Endothelial cell of umbilical vein (primary cell): ENCODE results near the gene PSD4. TPM values are rescaled to one million over a fixed set of nuclear protein-coding genes. Genes with fewer than 3 reads are reported as not detected.

Source experiments
- BruUV-seq: library from RNA; stranded (reverse); fragments of 400-500 nt; replicated peaks from 2 replicates; lab custom pipeline; 2021; lab: Mats Ljungman, UMichigan
- CTCF ChIA-PET: fragments of 300-600, 350-600 bp; sonication (Branson Sonifier 250); formaldehyde crosslinking; loops from one replicate; lab custom pipeline; 2021; ENCODE audit warnings: antibody characterized with exemption, inconsistent platforms; lab: Charles Lee
- POLR2A ChIA-PET: fragments of 300-600, 350-600 bp; sonication (Branson Sonifier 250); formaldehyde crosslinking; loops from one replicate; lab custom pipeline; 2021; ENCODE audit warnings: antibody characterized with exemption, inconsistent platforms; lab: Charles Lee
- DNase-seq: peaks from one replicate; pipeline ENCODE4 v3.0.0-alpha.2; 2011; ENCODE audit warnings: low read depth, low spot score
- FAIRE-seq: peaks from 2 replicates; lab custom pipeline; 2011; peaks lifted over from hg19 to GRCh38; lab: Jason Lieb, UNC
- H2AFZ ChIP-seq: 2 replicates; pipeline ENCODE4 v1.6.0; 2012; ENCODE audit warnings: low read depth, low read length, control low read depth, inconsistent platforms
- H3K27ac ChIP-seq: 2 replicates; pipeline ENCODE4 v1.5.1; 2011; ENCODE audit warnings: low read depth, mild to moderate bottlenecking, control low read depth, low read length, moderate library complexity; ENCODE audit not compliant: insufficient read depth
- H3K27me3 ChIP-seq, 2 experiments: 2 replicates each; pipeline versions ENCODE4 v1.6.0 to v1.6.1; 2011; ENCODE audit warnings: low read length in 2 of 2, mixed read lengths in 1 of 2; ENCODE audit not compliant: control insufficient read depth in 2 of 2, insufficient read depth in 2 of 2
- H3K36me3 ChIP-seq, 2 experiments: 2 replicates in 1 of 2; 3 replicates in 1 of 2; pipeline ENCODE4 v1.5.1; 2011; ENCODE audit warnings: low read length in 2 of 2, mild to moderate bottlenecking in 1 of 2, moderate library complexity in 1 of 2; ENCODE audit not compliant: control insufficient read depth in 2 of 2, insufficient read depth in 2 of 2; ENCODE audit errors: extremely low read depth in 1 of 2
- H3K4me1 ChIP-seq: 3 replicates; pipeline ENCODE4 v1.5.1; 2011; ENCODE audit warnings: mild to moderate bottlenecking, low read length; ENCODE audit not compliant: control insufficient read depth, insufficient read depth; ENCODE audit errors: extremely low read depth
- H3K4me2 ChIP-seq: 2 replicates; pipeline ENCODE4 v1.6.1; 2011; ENCODE audit warnings: low read length, control low read depth, mixed read lengths; ENCODE audit not compliant: insufficient read depth
- H3K4me3 ChIP-seq, 3 experiments: fragments of 200-600 bp in 1 of 3; sonication (generic), shearing (Covaris generic) in 1 of 3; replicated peaks in 1 of 3; 2 replicates each; pipeline ENCODE4 v1.5.1; 2011 to 2016; ENCODE audit warnings: control low read depth in 3 of 3, low read length in 3 of 3, mild to moderate bottlenecking in 2 of 3, inconsistent platforms in 1 of 3, low read depth in 1 of 3, moderate library complexity in 1 of 3; ENCODE audit not compliant: insufficient read depth in 1 of 3
- H3K79me2 ChIP-seq: 2 replicates; pipeline ENCODE4 v1.6.0; 2012; ENCODE audit warnings: low read length, inconsistent platforms; ENCODE audit not compliant: control insufficient read depth, insufficient read depth
- H3K9ac ChIP-seq: replicated peaks from 2 replicates; pipeline ENCODE3; 2011; ENCODE audit warnings: low read length, control low read depth; ENCODE audit not compliant: insufficient read depth; ENCODE audit errors: extremely low read depth
- H3K9me1 ChIP-seq: replicated peaks from 3 replicates; pipeline ENCODE4 v1.6.0; 2011; ENCODE audit warnings: mild to moderate bottlenecking, low read length; ENCODE audit not compliant: control insufficient read depth, insufficient read depth; ENCODE audit errors: extremely low read depth
- H3K9me3 ChIP-seq: replicated peaks from 2 replicates; pipeline ENCODE4 v1.5.1; 2012; ENCODE audit warnings: low read length, inconsistent platforms; ENCODE audit not compliant: control insufficient read depth, insufficient read depth
- H4K20me1 ChIP-seq: replicated peaks from 2 replicates; pipeline ENCODE3; 2011; ENCODE audit warnings: mild to moderate bottlenecking, low read length; ENCODE audit not compliant: control insufficient read depth, insufficient read depth; ENCODE audit errors: extremely low read depth
- EZH2 ChIP-seq: IDR thresholded peaks from 2 replicates; pipeline ENCODE4 v1.6.1; 2012; ENCODE audit warnings: borderline replicate concordance, low read depth, mild to moderate bottlenecking, moderate library complexity, low read length, inconsistent platforms; ENCODE audit not compliant: severe bottlenecking
- FOS ChIP-seq: IDR thresholded peaks from 2 replicates; pipeline ENCODE4 v1.6.1; 2011; ENCODE audit warnings: mild to moderate bottlenecking, low read length, moderate library complexity, borderline replicate concordance; ENCODE audit not compliant: insufficient read depth
- GATA2 ChIP-seq: IDR thresholded peaks from 2 replicates; pipeline ENCODE4 v1.7.0; 2011; ENCODE audit warnings: low read depth, mild to moderate bottlenecking, moderate library complexity, mixed read lengths, low read length; ENCODE audit not compliant: insufficient read length, insufficient read depth
- JUN ChIP-seq: IDR thresholded peaks from 2 replicates; pipeline ENCODE4 v1.6.1; 2011; ENCODE audit warnings: borderline replicate concordance, low read depth; ENCODE audit not compliant: insufficient read length, insufficient read depth
- MAX ChIP-seq: IDR thresholded peaks from 2 replicates; pipeline ENCODE4 v1.6.1; 2011; ENCODE audit not compliant: insufficient read depth, insufficient read length
- MYC ChIP-seq: IDR thresholded peaks from one replicate; pipeline ENCODE4 v1.6.1; 2011; ENCODE audit warnings: mild to moderate bottlenecking, low read depth, low read length
- POLR2A ChIP-seq: IDR thresholded peaks from 2 replicates; pipeline ENCODE4 v1.6.1; 2012; ENCODE audit warnings: low read depth, mild to moderate bottlenecking, control low read depth, low read length
- POLR2AphosphoS5 ChIP-seq: IDR thresholded peaks from 2 replicates; pipeline ENCODE4 v1.6.1; 2012; ENCODE audit warnings: low read depth, mild to moderate bottlenecking, control low read depth, low read length, moderate library complexity; ENCODE audit not compliant: insufficient read depth
- dilution Hi-C: fragments of 300-500 bp; cut with MboI; formaldehyde crosslinking; loops from one replicate; pipeline ENCODE4 v1.15.0; 2019; ENCODE audit warnings: low sequenced_read_pairs; ENCODE audit not compliant: extremely low pct_ligation_motif_present
- intact Hi-C: fragments of 100-400 bp; cut with micrococcal nuclease; formaldehyde crosslinking; loops from one replicate; pipeline ENCODE4 v1.10.0; 2022
- polyA plus RNA-seq, 4 experiments: library from polyadenylated mRNA; depleted of rRNA in 3 of 4; stranded (reverse) in 3 of 4; unstranded in 1 of 4; fragments of >200 nt; gene quantifications; 2 replicates each; pipeline versions ENCODE4 v1.2.1 to v1.2.3, GENCODE V29; 2011 to 2012; ENCODE audit warnings: missing spikeins in 1 of 4
- total RNA-seq: library from RNA; stranded (reverse); gene quantifications from 2 replicates; pipeline ENCODE4 v1.2.3, GENCODE V29; 2021
- TF ChIP-seq, protein P1 (sequence below), 2 donors: IDR thresholded peaks; 1 replicate in 1 of 2; 2 replicates in 1 of 2; pipeline ENCODE4 v1.5.1; 2011; ENCODE audit warnings: low read length in 2 of 2, mild to moderate bottlenecking in 2 of 2, moderate library complexity in 2 of 2, control low read depth in 1 of 2, inconsistent platforms in 1 of 2, low read depth in 1 of 2; ENCODE audit not compliant: insufficient read depth in 1 of 2; ENCODE audit errors: extremely low read depth in 1 of 2

Gene PSD4
- total and polyA plus RNA-seq, 2 donors (not counting 3 experiments of a cell fraction or from before 2014, with no cell fraction given): 0.01 to 0.24 TPM

DNA sequence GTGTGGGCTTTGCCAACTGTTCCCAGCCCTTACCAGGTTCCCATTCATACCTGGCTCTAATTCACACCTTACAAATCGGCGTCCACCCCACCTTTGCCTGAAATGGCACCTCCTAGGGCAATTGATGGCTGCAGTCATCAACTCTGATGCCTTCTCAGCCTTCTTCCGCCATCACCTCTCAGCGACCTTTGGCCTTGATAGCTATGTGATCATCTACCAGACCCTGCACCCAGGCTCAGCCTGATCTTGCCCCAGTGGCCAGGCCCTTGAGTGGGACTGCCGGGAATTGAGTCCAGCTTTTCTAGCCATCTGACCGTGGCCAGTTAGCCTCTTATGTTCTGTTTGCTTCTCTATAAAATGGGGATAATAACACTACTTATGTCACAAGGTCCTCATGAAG is 32.5 kb downstream of the PSD4 start:
- Histone ChIP-seq H4K20me1 (no peaks in the 10 kb centered on the region), H3K9me3 (no peaks in the 10 kb centered on the region), H3K27me3 (no peaks in the 10 kb centered on the region), H3K27ac (no peak overlapping the region), H2AFZ (no peak overlapping the region), H3K4me2 (no peak overlapping the region), H3K9me1 (no peaks in the 10 kb centered on the region), H3K36me3 (no peaks in the 10 kb centered on the region), H3K4me1 (no peaks in the 10 kb centered on the region), H3K9ac (no peak overlapping the region), H3K4me3 (no peak overlapping the region), H3K79me2 (no peaks in the 10 kb centered on the region)
- no TSS peak for BruUV-seq
- ChIA-PET CTCF (interaction anchor here (0.9 to 20.2 kb wide), 8 partner anchors 8 to 165 kb away, joined by 4 to 310 read pairs (median 29); no protein-coding TSS in a partner anchor), POLR2A (interaction anchor here (1.2 kb wide), 1 partner anchor 35 kb away, joined by 3 read pairs; no protein-coding TSS in a partner anchor)
- intact Hi-C loops (no loop called here), dilution Hi-C loops (no loop called here)
- DNase-seq (no peak), FAIRE-seq (no peak)
- no peak for TF ChIP-seq POLR2A
- TF ChIP-seq GATA2: no peak
- no peak for TF ChIP-seq EZH2

DNA sequence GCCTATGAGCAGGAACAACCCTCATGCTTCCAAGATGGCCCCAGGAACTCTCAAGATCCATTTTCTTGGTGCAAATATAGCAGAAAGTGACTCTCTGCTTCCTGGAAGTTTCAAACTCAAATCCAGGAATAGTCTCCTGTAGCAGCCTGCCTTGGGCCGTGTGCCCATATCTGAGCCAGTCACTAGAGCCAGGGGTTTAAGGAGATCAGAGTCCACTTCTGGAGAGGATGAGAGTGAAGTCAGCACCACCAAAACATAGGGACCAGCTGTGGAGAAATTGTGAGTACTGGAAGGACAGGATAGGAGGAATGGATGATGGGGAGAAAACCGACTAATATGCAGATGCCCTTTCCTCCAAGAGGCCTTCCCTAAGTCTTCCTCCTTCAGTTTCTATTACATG is 33.2 kb downstream of the PSD4 start:
- TF ChIP-seq MAX (no peak), MYC (no peak), FOS (no peak), POLR2A (no peak), GATA2 (no peak), JUN (no peak), EZH2 (no peak), POLR2AphosphoS5 (no peak)
- TF ChIP-seq, protein P1, sequence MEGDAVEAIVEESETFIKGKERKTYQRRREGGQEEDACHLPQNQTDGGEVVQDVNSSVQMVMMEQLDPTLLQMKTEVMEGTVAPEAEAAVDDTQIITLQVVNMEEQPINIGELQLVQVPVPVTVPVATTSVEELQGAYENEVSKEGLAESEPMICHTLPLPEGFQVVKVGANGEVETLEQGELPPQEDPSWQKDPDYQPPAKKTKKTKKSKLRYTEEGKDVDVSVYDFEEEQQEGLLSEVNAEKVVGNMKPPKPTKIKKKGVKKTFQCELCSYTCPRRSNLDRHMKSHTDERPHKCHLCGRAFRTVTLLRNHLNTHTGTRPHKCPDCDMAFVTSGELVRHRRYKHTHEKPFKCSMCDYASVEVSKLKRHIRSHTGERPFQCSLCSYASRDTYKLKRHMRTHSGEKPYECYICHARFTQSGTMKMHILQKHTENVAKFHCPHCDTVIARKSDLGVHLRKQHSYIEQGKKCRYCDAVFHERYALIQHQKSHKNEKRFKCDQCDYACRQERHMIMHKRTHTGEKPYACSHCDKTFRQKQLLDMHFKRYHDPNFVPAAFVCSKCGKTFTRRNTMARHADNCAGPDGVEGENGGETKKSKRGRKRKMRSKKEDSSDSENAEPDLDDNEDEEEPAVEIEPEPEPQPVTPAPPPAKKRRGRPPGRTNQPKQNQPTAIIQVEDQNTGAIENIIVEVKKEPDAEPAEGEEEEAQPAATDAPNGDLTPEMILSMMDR (IDR thresholded peaks at IDR 0.05; ENCODE audit: extremely low read depth in 1 of 2, insufficient read depth in 1 of 2, low read depth in 1 of 2, low read length in 2 of 2): no peak
- intact Hi-C loops (no loop called here), dilution Hi-C loops (no loop called here)
- Histone ChIP-seq H3K27me3 (peaks cover 0 to 2% of the 10 kb centered on the region in 2 experiments), H3K9ac (no peak overlapping the region), H2AFZ (no peak overlapping the region), H3K27ac (no peak overlapping the region), H4K20me1 (no peaks in the 10 kb centered on the region), H3K79me2 (no peaks in the 10 kb centered on the region), H3K4me3 (no peak overlapping the region), H3K4me1 (no peaks in the 10 kb centered on the region), H3K9me1 (no peaks in the 10 kb centered on the region), H3K36me3 (no peaks in the 10 kb centered on the region), H3K4me2 (no peak overlapping the region), H3K9me3 (no peaks in the 10 kb centered on the region)
- POLR2A ChIA-PET: no interaction called here
- DNase-seq (no peak), FAIRE-seq (no peak)
- BruUV-seq: no TSS peak
- CTCF ChIA-PET: interaction anchor here (1.1 to 20.2 kb wide), 7 partner anchors 7 to 70 kb away, joined by 4 to 310 read pairs (median 53); no protein-coding TSS in a partner anchor
